GM21515 (cell line): ENCODE measurements around the gene PRSS22.

ENCODE experiments used
- ATAC-seq: cut with Tn5 transposase; IDR thresholded peaks from one replicate; pipeline ENCODE4 v1.9.1; 2021; ENCODE audit not compliant: unreplicated experiment

PRSS22 gene

DNA sequence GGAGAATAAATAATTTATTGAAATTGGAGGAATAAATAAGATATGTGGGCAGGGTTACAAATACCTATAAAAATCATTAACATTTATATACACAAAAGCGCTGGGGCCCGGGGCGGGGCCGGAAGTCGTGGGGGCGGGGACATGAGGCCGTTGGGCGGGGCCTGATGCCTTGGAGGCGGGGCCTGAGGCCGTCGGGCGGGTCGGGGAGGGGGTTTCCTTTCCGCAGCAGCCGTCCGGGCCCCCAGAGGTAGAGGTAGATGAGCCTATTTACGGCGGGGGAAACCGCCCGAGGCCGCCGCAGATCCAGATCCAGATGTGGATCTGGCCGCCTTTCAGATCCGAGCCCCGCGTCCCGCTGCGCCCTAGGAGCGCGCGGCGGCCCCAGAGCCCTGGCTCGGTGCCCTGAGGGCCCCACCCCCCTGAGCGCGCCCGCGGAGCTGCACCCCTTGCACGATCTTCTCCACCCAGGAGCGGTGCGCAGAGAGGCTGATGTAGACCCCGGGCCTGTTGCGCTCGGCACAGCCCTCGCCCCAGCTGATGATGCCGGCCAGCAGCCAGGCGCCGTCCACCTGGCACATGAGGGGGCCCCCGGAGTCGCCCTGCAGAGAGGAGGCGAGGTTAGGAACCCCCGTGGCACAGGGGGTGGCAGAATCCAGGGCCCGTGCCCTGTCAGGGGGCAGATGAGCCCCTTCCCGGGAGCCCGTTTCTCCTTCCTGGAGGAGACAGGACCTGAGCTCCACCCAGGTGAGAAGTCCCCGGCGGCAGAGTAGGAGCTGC is 5.1 kb downstream of the PRSS22 start:
- no peak for ATAC-seq

DNA sequence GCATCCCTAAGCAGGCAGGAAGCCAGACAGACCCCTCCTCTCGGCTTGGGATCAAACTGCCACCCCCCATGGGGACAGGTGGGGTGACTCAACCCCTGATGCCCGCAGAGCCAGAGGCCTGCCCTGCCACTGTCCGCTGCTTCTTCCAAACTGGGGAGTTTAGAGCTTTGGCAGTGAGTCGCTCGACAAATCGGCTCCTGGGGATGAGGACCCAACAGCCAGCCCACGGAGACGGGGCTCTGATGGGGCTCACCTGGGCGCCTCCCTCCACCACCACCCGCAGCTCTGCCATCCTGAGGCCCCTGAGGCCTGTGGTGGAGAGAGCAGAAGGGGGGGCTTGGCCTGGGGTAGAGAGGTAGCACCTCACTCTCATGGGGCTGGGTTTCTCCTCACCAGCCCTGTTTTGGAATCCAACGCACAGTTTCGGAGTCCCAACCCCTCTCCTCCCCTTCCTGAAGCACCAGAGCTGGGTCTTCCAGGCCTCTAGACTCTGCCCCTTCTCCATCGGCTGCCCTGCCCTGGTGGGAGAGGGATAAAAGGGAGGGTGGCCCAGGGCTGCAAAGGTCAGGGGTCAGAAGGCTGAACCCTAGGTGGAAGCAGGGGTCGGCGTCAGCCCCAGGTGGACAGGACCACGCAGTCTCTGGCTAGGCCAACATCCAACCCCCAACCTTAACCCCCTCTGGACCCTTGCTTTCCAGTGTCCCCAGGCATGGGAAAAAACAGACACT is 5.8 kb downstream of the PRSS22 start:
- ATAC-seq = no peak

DNA sequence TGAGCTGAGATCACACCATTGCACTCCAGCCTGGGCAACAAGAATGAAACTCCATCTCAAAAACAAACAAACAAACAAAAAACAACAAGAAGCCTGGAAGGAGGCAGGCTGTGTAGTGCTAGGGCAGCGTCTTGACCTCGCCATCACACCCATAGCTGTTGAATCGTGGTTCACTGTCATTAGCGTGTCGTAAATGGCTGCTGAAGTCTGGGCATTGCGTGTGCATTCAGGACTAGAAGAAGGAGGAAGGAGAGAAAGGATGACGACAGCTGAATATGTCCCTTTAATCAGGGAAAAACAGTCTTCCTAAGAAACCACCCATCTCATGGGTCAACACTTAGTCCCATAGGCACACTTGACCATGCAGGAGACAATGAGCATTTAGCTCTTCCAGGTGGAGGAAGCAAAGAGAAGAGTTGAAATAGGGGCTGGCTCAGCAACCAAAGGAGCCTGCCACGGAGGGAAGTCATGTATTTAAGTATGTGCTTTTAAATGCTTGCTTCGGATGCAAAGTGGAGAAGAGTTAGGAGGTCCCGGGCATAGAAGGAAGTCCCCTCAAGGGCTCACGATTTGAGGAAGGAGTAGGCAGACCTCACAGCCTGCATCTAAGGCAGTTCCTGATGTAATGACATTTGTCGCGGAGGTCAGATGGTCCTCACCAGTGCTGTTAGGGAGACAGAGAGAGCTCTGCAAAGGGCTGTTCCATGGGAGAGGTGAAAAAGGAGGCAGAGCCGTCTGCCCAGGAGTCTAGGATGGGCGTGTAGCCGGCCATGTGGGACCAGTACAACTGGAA is 8.8 kb downstream of the PRSS22 start:
- ATAC-seq = no peak

DNA sequence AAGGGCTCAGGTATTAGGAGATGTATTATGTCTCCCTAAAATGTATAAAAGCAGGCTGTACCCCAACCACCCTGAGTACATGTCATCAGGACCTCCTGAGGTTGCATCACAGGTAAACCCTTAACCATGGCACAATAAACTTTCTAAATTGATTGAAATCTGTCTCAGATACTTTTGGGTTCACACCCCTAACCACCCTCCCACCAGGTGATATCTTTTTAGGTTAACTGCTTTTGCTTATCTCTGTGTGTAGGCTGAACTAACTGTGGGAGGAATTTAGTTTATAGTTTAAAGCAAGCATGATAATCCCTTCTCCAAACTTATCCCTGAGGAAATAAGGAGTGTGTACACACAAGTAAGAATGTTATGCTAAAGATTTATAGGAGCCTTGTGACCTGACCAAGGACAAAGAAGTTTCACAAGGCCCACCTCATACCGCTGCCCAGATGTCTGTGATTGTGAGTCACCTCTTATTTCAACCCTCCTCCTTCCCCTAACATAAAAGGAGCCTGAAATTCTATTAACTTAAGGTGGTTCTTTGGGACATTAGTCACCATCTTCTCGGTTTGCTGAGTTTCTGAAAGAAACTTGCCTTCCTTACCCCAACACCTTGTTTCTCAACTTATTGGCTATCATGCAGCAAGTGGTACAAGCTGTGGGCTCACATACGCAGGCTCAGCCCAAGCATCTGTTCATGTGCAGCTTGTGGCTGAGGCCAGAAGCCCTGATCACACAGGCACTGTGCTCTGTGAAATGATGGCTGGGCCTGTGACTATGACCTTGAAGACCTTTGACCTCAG is 11.3 kb downstream of the PRSS22 start:
- no peak for ATAC-seq

DNA sequence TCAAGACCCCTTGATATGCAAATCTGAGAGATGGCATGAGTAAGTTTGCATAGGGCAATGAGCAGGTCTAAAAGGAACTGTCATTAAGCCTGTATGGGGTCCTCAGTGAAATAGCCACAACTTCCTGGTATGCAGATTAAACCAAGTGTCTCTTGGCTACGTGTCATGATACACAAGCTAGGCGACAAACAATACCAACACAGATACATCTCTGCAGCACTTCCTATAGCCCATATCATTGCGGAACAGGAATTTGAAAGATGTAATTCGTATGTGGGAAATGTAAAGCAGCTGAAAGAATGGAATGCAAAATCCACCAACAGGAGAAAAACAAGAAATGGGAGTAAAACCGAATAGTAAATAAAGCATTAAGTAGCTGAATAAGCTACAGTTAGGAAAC is 12.9 kb downstream of the PRSS22 start:
- ATAC-seq = no peak

DNA sequence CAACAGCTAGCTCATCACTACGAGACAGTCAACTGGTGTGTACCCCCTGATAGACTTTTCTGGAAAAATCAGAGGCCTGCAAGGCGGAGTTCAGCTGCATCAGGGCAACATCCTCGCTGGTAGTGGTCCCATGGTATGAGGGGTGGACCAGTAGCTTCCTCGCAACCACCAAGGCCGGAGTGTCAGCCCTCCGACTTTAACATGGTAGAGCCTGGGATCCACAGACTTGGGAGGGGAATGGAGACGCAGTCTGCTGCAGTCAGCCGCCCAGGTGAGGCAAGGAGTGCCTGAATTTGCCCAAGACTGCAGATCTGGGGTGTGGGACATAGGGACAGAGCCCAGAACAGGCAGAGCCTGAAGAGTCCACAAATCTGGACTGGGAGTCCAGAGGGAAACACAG is 14.4 kb downstream of the PRSS22 start:
- no peak for ATAC-seq

DNA sequence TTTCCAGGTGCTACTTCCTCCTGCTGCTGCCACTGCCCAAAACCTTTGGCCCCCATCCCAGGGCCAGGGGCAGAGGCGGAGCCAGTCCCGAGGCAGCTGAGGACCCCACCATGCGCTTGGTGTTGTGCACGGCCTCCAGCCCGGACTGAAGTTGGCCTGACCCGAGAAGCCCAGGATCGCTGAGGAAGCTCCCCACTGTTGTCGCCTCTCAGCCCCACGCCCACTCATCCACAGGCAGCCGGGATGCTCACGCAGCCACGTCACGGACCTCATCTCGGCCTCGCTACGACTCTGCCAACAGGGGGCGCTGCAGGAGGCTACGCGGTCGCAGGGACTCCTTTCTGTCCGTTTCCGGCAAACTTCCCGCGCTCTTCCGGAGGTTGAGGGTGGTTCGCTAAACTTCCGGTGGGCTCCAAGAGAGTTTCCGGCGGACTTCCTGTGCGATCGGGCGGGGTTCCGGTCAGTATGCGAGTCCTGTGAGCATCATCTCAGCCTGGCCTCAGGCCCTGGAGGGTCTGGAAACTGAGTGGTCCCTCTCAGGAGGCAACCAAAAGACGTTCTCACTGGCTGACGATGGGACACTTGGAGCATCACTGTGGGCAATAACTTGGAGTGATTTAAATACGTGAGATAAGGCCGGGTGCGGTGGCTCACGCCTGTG is 15.5 kb downstream of the PRSS22 start:
- ATAC-seq = no peak

DNA sequence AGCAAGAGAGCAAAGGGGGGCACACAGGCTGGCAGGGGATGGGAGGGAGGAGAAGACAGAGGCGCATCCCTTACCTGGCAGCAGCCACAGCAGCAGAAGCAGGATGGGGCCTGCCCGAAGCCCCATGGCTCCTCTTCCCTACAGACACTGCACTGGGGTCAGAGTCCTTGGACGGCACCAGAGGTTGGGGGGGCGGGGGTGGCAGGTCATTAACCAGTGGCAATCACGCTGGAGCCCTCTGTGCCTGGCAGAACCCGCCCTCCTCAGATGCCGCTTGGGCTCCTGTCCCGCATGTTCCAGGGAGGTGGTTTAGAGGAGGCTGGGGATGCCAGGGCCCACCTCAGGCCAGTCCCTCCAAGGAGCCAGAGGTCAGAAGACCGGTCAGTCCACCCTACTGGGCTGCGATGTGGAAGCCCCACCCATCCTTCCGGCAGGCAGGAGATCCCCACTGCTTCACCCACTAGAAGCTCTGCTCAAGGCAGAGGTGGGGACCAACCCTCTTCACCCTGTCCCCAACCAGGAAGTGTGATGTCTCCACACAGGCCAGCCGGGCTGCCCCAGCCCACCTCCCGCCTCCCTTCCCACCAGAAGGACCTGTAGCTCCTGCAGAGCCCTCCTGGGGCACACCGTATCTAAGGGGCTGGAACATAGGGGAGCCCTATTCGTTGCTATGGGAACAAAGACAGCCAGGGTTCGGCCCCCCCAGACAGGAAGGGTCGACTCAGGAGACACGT is 16.2 kb downstream of the PRSS22 start:
- ATAC-seq = no peak

DNA sequence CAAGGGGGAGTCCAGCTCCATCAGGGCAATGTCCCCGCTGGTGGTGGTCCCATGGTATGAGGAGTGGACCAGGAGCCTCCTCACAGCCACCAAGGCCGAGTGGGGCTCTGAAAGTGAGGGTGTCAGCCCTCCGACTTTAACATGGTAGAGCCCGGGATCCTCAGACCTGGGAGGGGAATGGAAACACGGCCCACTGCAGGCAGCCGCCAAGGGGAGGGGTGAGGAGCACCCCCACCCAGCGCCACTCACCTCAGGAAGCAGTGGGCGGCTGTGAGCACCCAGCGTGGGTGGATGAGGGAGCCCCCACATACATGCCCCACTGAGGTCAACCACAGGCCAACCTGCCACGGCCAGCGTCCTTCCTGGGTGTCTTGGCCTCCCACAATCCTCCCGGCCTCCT is 17.1 kb downstream of the PRSS22 start:
- no peak for ATAC-seq

DNA sequence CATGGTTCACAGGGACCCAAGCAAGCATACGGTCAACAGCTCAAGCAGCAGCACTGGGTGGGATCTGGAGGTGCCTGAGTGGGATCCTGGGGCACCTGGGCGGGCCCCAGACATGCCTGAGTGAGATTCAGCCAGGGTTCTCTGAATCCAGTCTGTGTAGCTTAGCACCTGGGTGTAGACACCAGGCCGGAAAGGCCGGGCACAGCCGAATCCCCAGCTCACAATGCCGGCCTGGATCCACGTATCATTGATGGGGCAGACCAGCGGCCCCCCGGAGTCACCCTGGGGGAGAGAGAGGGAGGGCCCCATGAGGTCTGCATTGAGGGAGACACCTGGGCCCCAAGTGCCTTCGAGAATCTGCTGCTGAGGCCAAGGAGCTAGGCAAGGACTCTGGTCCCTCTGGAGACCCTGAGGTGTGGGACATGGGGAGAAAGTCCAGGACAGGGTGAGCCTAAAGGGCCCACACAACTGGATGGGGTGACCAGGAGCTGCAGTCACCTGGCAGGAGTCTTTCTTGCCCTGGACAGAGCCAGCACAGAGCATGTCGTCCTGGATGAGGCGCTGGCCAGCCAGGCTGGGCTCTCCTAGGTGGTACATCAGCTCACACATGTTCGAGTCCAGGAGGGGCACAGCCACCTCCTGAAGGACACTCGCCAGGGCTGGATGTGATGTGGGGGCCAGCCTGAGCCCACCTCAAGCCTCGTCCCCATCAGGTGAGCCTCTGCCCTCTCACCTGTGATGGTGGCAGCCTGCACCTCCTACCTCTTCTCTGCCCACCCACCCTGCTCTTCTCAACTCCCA is 18.1 kb downstream of the PRSS22 start:
- ATAC-seq = no peak

DNA sequence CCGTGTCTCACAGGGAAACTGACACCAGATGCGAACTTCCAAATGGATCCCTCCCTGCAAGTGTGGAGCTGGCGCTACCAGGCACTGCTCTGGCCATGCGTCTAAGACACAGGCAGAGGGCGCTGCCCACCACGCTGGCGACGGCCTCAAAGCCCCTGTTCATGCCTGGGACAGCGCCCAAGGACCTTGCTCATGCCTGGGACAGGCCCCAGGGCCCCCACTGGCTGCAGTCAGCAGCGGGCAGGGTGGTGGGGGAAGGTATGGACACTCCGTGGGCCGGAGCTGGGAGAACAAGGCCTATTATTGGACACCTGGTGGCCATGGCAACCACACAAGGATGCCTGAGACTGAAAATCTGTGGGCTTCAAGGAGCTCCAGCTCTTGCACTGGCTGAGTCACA is 19.0 kb downstream of the PRSS22 start:
- no peak for ATAC-seq

DNA sequence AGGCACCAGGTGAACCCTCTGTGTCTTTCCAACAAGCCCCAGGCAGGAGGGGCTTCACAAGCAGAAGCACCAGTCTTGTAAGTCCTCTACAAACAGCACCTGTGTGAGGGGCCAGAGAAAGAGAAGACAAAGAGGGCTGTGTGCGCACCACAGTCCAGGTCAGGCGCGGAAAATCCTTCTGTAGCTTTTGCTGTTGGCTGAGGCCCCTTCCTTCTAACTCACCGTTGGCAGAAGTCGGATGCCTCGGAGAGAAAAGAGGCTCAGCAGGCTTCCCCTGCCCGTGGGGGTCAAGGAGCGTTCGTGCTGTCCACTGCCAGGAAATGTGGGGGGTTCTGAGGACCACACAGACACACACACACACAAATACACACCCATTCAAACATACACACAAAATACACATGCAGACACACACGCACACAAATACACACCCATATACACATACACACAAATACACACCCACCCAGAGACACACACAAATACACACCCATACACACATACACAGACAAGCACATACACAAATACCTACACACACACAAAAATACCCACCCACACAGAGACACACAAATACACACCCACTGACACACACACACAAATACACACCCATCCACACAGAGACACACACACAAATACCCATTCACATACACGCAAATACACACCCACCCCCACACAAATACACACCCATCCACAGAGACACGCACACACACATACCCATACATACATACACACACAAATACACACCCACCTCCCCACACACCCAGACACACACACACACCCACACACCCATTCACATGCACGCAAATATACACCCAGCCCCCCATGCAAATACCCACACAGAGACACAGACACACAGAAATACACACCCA is 21.1 kb downstream of the PRSS22 start:
- no peak for ATAC-seq

DNA sequence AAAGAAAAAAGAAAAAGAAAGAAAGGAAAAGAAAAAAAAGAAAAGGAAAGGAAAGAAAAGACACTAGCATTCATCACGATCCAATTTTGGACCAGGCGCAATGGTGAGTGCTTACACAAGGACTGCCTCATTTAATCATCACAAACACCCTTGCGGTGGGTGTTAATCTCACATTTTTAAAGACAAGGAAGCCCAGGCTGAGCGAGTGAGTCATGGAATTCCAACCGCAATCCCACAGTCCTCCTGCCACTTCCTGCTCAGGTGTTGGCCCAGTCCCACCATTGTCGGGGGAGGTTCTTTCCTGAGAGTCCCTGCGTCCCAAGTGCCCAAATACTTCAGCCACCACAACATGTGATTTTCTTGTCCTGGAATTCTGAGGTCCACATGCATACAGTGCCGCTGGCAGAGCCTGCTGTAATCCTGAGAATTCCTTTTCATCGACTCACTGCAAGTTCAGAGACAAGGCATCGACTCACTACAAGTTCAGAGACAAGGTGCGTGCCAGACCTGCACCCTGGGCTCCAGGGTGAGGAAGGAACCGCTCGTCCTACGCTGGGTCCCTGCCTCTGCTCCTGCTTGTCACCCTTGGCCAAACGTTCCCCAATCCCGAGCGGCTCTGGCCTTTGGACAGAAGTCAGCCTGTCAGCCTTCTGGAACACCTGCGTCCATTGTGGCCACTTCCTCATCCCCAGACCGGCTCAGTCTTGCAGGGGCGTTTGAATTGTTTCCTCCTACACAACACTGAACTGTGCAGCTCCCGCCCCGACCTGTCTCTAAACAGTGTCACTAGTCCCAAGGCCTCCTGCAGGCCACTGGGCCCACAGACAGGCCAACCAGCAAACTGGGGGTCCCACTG is 22.1 kb downstream of the PRSS22 start:
- ATAC-seq = no peak

DNA sequence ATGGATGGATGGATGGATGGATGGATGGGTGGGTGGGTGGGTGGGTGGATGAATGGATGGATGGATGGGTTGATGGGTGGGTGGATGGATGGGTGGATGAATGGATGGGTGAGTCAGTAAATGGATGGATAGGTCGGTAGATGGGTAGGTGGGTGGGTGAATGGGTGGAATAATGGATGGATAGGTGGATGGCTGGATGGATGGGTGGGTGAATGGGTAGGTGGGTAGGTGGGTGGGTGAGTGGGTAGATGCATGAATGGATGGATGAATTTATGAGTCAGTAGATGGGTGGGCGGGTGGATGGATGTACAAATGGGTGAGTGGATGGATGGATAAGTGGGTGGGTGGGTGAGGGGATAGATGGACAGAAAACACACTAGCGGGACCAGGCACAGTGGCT is 23.0 kb downstream of the PRSS22 start:
- no peak for ATAC-seq

DNA sequence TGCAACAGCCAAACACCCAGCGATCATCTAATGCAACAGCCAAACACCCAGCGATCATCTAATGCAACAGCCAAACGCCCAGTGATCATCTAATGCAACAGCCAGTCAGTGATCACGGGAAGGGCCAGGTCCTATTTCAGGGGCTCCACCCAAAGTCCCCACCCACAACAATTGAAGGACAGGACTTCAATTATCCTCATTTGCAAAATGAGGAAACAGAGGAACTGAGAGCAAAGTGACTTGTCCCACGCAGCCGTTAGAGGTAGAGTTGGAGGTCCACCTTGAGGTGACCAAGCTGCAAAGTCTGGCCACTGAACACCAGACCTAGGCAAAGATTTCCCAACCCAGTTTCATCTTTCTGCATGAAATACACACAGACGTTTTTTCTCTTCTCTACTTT is 24.2 kb downstream of the PRSS22 start:
- ATAC-seq = no peak

DNA sequence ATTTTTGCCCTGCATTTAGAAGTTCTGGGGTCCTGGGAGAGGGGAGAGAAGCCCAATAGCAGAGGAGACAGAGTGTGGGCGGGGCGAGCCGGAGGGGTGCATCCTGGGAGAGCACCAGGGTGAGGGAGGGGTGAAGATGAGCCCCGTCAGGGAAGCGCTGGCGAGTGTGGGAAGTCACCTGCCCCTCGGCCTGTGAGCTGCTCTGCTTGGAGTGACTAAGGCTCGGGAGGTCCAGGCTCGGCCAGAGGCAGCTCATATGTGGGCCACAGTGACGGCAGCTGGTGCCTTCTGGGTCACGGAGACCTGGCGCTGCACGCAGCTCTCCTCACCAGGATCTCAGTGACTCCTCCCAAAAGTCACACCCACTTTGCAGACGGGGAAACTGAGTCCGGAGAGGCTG is 26.8 kb downstream of the PRSS22 start:
- no peak for ATAC-seq

DNA sequence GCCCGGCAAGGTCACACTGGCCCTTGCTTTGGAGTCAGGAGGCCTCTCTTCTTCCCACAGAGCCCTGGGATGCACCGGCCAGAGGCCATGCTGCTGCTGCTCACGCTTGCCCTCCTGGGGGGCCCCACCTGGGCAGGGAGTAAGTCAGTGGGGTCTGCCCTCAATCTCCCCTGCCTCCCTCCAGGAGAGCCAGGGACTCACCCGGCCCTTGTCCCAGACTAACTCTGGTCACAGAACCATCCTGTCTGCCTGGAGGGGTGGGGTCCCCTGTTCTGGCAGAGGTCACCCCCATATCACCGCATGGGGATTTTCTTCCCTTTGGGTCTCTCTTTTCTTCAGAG is 27.6 kb downstream of the PRSS22 start:
- no peak for ATAC-seq
